Activated CD4-positive, alpha-beta T cell treated with anti-CD3 and anti-CD28 coated beads, Interleukin-2, amount 50 U/mL, for 1 hour (primary cell): ENCODE measurements around the gene C21orf91.
A peak's percentile ranks its signal among the peaks of the same experiment; 100 is the strongest.

ENCODE experiments used
- DNase-seq: peaks from one replicate; pipeline ENCODE4 v3.0.0-alpha.2; 2020

C21orf91 gene

GRCh38 chr21:17819114-17819876 lies at the start of gene C21orf91:
C21orf91 (minus strand) TSS chr21:17819356; CDS start chr21:17818318, 1,038 bp downstream.
- DNase-seq: peak; percentile 83

DNA sequence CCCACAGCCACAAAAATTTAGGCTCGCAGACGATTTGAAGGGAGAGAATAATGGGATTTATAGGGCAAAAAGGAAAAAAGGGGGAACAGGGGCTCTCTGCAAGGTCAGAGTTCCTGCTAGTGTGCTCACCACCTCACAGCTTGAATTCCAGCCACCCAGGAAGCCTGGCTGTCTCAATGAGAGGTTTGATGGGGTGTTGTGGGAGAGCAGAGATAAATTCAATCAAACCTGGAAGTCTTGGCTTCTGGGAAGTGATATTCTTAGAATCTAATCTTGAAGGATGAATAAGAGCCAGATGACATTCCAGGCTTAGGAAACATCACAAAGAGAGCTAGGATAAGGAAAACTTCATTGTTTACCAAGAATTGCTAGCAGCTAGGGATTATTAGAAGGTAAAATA lies 47.4 kb upstream of the C21orf91 start:
- DNase-seq: no peak

GRCh38 chr21:17859661-17860060 lies 40.5 kb upstream of the C21orf91 start:
- no peak for DNase-seq

GRCh38 chr21:17858747-17859146 lies 39.6 kb upstream of the C21orf91 start:
- no peak for DNase-seq

DNA sequence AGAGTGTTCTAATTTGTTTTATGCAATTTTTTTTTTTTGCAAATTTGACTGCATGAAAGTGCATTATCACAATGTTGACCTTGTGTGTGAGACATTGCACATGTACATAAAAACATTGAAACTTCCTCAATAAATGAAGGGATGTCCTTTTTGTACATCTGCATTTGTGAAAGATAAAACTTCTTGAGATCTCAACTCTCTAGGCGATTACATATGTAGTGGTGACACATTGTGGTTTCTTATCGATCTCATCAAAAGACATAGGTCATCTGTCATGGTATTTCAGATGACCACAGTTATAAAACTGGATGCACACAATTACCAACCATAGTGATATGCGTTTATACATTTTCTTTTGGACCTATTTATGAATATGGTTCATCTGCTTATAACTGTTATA lies 35.6 kb upstream of the C21orf91 start:
- no peak for DNase-seq

DNA sequence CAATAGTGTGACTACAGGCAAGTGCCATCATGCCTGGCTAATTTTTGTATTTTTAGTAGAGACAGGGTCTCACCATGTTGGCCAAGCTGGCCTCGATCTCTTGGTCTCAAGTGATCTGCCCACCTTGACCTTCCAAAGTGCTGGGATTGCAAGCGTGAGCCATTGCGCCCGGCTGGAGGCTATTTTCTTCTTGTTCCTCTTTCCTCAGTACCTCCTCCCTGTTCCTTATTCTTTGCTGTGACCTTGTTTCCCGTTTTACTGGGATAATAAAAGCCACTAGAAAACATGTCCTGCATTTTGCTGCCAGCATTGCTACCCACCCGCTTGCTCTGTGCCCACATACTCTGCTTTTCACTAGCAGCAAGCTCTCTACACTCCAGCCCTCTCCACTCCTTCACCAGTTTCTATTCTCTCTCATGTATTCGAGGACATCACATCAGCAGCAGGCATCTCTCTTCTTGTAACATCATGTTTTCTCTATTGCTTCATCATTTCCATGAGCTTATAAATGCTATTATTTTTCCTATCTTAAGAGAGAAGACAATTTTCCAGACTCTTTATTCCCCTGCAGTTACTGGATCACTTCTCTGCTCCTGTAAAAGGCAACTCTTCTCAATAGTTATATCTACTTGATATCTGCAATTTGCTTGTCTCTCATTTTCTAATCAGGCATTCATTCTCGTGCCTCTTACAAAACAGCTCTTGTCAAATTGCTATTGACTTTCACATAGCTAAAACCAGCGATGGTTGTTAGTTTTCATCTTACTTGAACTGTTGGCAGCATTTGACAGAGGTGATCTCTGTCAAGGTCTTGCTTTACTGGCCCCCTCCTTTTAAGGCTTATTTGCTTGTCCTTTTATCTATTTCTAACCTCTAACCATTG lies 34.5 kb upstream of the C21orf91 start:
- no peak for DNase-seq

DNA sequence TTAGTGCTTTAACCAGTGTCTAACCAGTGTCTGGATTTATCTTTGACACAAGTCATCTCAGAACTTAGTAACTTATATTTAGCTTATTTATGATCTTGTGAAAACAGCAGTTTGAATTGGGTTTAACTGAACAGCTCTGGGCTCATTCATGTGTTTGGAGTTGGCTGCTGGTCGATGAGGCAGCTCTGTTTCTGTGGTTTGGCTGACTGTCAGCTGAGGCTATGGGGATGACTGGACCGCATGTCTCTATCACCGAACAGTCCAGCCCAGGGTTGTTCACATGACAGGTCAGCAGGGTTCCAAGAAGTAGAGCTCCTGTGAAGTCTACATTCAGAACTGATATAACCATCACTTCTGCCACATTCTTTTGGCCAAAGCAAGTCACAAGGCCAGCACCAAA lies 29.1 kb upstream of the C21orf91 start:
- no peak for DNase-seq

- DNase-seq: no peak
These were observed 21.9 kb upstream of the C21orf91 start for GRCh38 chr21:17841103-17841502.

- DNase-seq: no peak
These were observed 15.6 kb upstream of the C21orf91 start for GRCh38 chr21:17834639-17835354.

- DNase-seq: no peak
These were observed 10.3 kb upstream of the C21orf91 start for GRCh38 chr21:17829472-17829871.

DNA sequence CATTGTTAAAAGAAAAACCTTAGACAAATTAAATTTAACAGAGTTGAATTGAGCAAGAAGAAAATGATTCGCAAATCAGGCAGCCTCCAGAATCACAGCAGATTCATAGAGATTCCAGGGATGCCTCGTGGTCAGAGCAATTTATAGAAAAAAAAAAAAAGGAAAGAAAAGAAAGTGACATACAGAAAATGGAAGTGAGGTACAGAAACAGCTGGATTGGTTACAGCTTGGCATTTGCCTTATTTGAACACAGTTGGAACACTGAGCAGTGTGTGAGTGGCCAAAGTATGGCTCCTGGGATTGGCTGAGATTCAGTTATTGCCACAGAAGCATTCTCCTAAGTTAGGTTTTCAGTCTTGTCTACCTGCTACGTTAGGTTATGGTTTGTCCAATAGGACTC lies 9.1 kb upstream of the C21orf91 start:
- DNase-seq: no peak

DNA sequence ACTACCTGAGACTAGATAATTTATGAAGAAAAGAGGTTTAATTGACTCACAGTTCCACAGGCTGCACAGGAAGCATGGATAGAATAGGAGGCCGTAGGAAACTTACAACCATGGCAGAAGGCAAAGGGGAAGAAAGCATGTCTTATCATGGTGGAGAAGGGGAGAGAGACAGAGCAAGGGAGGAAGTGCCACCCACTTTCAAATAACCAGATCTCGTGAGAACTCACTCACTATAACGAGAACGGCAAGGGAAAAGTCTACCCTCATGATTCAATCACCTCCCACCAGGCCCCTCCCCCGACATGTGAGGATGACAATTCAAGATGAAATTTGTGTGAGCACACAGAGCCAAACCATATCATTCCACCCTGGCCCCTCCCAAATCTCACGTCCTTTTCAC lies 4.7 kb upstream of the C21orf91 start:
- no peak for DNase-seq

DNA sequence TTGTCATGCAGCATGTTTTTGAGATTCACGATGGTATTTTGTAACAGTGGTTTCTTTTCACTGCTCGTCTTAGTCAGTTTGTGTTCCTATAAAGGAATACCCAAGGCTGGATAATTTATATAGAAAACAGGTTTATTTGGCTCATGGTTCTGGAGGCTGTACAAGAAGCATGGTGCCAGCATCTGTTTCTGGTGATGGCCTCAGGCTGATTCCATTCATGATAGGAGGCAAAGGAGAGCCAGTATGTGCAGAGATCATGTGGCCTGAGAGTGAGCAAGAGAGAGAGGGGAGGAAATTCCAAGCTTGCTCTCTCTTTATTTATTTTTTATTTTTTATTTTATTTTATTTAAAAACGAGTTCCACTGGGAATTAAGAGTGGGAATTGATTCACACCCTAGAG lies 2.0 kb upstream of the C21orf91 start:
- DNase-seq: no peak

- DNase-seq: no peak
These were observed 697 bp upstream of the C21orf91 start for GRCh38 chr21:17819877-17820229.

GRCh38 chr21:17818186-17819113 lies 706 bp downstream of the C21orf91 start:
- peak; percentile 43 for DNase-seq

DNA sequence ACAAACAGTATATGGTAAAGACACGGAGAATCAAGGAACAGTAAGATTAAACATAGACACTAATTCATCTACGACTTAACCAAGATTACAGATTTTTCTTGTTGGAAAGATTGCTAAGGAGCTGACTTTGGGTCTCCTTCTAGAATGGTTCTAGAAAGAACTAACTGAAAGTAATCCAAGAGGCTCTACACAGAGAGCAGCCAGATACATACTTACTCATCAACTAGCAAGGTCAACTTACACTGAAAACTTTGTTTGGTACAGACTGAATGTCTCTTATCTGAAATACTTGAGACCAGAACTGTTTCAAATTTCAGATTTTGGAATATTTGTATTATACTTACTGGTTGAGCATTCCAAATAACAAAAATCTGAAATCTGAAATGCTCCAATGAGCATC lies 5.8 kb downstream of the C21orf91 start:
- DNase-seq: no peak

DNA sequence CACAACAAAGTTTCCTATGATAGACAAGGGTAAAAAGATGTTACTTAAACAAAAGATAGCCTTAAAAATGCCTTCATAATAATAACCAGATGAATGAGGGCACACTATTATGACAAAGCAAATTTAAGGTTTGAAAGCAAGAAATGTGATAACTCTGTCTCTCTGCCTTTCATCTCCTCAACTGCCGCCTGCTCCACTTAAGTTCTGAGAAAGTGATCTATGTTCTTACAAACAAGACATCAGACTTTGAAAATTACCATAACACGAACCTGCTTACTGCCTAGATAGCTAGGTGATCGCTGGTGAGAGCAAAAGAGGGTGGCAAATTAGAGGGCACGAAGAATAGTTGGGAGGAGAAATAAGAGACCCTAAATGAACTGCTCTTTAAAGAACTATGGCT lies 13.2 kb downstream of the C21orf91 start:
- DNase-seq: no peak

DNA sequence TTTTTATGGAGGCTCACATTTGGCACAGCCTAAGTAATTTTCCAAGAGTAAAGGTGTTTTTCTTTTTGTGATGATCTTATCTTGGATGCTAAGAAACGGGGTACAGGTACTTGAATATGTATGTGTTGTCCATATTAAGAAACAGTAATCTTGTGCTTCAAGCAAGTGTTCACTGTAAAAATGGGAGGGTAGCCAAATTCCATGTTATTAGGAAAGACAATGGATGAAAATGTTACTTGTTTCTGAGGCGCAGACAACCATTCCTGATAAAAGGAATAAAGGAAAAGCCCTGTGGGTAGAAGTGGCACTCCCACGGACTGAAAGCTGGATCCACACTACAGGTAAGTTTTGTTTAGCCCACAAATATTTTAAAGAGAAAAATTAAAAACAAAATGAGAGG lies 15.6 kb downstream of the C21orf91 start:
- DNase-seq: no peak

DNA sequence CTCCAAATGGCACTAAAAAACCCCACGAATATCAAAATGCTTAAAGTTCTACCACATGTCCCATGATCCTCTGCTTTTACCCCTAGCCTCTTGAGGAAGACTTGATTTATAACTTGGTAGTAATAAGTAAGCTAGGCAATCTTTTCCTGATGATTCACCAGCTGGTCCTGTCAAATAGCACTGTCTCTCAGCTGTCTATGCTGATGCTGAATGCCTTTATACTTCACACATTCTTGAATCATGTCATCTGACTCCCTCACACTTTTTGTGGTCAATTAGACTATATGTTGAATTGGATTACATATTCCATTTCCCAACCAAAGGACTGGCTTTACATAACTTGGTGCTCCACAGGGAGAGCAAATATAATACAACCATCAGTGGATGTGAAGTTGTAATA lies 16.6 kb downstream of the C21orf91 start:
- DNase-seq: no peak

GRCh38 chr21:17799414-17800164 lies 19.6 kb downstream of the C21orf91 start:
- no peak for DNase-seq

DNA sequence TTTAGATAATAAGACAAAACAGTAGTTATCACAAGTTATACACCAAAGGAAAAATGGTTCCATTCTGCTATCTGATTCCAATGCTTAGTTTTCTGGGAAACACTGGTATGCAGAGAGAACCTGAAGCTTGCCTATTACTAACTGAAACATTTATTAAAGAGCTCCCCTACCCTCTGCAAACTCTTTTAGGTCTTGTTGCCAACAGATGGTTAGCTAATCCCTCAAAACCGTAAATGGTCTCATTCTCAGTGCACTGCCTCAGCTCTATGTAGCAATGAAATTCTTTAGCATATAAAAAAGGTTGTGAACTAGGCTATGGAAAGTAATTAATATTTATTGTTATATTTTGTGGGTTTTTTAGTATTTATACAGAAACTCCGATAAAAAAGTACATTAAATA lies 20.4 kb downstream of the C21orf91 start:
- no peak for DNase-seq

GRCh38 chr21:17797967-17798366 lies 21.2 kb downstream of the C21orf91 start:
- DNase-seq: no peak
